ENCODE results near the gene ZBTB9.

- TF ChIP-seq, protein P1, sequence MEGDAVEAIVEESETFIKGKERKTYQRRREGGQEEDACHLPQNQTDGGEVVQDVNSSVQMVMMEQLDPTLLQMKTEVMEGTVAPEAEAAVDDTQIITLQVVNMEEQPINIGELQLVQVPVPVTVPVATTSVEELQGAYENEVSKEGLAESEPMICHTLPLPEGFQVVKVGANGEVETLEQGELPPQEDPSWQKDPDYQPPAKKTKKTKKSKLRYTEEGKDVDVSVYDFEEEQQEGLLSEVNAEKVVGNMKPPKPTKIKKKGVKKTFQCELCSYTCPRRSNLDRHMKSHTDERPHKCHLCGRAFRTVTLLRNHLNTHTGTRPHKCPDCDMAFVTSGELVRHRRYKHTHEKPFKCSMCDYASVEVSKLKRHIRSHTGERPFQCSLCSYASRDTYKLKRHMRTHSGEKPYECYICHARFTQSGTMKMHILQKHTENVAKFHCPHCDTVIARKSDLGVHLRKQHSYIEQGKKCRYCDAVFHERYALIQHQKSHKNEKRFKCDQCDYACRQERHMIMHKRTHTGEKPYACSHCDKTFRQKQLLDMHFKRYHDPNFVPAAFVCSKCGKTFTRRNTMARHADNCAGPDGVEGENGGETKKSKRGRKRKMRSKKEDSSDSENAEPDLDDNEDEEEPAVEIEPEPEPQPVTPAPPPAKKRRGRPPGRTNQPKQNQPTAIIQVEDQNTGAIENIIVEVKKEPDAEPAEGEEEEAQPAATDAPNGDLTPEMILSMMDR (IDR thresholded peaks at IDR 0.05): no peak
- no peak for TF ChIP-seq POLR2A (IDR thresholded peaks at IDR 0.05)
Measured at GRCh38 chr6:33430334-33430733, 24.0 kb upstream of the ZBTB9 start.

Data from suprapubic skin (tissue), 3 donors.